Activated CD4-positive, alpha-beta T cell treated with anti-CD3 and anti-CD28 coated beads for 1 hour (primary cell): ENCODE measurements around the gene MTA3.

Experiments used
- DNase-seq: peaks from one replicate; pipeline ENCODE4 v3.0.0-alpha.2; 2020

MTA3 gene

GRCh38 chr2:42791606-42792005, 223.2 kb downstream of the MTA3 start:
- no peak for DNase-seq

- DNase-seq = no peak
Observed at GRCh38 chr2:42792087-42792582, 223.7 kb downstream of the MTA3 start.

GRCh38 chr2:42792583-42793333, 224.3 kb downstream of the MTA3 start, which contains the start of gene HAAO:
HAAO (minus strand) TSS chr2:42792583; CDS start chr2:42792536, 47 bp downstream.
- no peak for DNase-seq

- no peak for DNase-seq
Observed at GRCh38 chr2:42793334-42794270, 225.2 kb downstream of the MTA3 start.

GRCh38 chr2:42794271-42795046, 226.0 kb downstream of the MTA3 start:
- no peak for DNase-seq

GRCh38 chr2:42795275-42795674, 226.8 kb downstream of the MTA3 start:
- DNase-seq = no peak

- DNase-seq = no peak
Observed at GRCh38 chr2:42795841-42796301, 227.4 kb downstream of the MTA3 start.

- no peak for DNase-seq
Observed at GRCh38 chr2:42796427-42797248, 228.2 kb downstream of the MTA3 start.

- no peak for DNase-seq
Observed at GRCh38 chr2:42797281-42797680, 228.8 kb downstream of the MTA3 start.

- no peak for DNase-seq
Observed at GRCh38 chr2:42799881-42800280, 231.4 kb downstream of the MTA3 start.

- no peak for DNase-seq
Observed at GRCh38 chr2:42800461-42800962, 232.1 kb downstream of the MTA3 start.

GRCh38 chr2:42800981-42801380, 232.5 kb downstream of the MTA3 start:
- DNase-seq = no peak

GRCh38 chr2:42801381-42801780, 232.9 kb downstream of the MTA3 start:
- no peak for DNase-seq

GRCh38 chr2:42802150-42802549, 233.7 kb downstream of the MTA3 start:
- no peak for DNase-seq

GRCh38 chr2:42804338-42804737, 235.9 kb downstream of the MTA3 start:
- DNase-seq = no peak

GRCh38 chr2:42804891-42805290, 236.5 kb downstream of the MTA3 start:
- no peak for DNase-seq
